Naive thymus-derived CD4-positive, alpha-beta T cell (primary cell): Measurements from ENCODE around the gene MON2. TPM values are rescaled to one million over a fixed set of nuclear protein-coding genes. Genes with fewer than 3 reads are reported as not detected.
"Not testable (repeated sequence)": the region's sequence is repeated elsewhere in the genome, so short reads cannot be mapped to it uniquely, and the experiment has no call there.

ENCODE experiments used
- ATAC-seq: fragments of 150-1000 bp; cut with Tn5 transposase; 2 replicates; pipeline ENCODE4 v1.10.0; 2021; ENCODE audit warnings: mild to moderate bottlenecking, moderate library complexity
- CTCF ChIA-PET: fragments of 350-600 bp; sonication (Branson Sonifier 250); formaldehyde crosslinking; loops from one replicate; lab custom pipeline; 2021; ENCODE audit warnings: antibody characterized with exemption; lab: Charles Lee
- POLR2A ChIA-PET: fragments of 350-600 bp; sonication (Branson Sonifier 250); formaldehyde crosslinking; loops from one replicate; lab custom pipeline; 2021; ENCODE audit warnings: antibody characterized with exemption, inconsistent platforms; lab: Charles Lee
- DNase-seq, 9 donors: peaks; one replicate each; pipeline versions ENCODE4 v3.0.0 to v3.0.0-alpha.2; 2020 to 2022; ENCODE audit warnings: mixed read lengths in 1 of 9
- H3K27ac ChIP-seq: one replicate; pipeline ENCODE4 v1.7.0; 2013; ENCODE audit warnings: mild to moderate bottlenecking, low read depth, low read length, moderate library complexity
- H3K27me3 ChIP-seq, 2 donors: one replicate each; pipeline ENCODE4 v1.7.0; 2013; ENCODE audit warnings: low read length in 2 of 2, mild to moderate bottlenecking in 2 of 2, moderate library complexity in 2 of 2; ENCODE audit not compliant: control insufficient read depth in 2 of 2, insufficient read depth in 2 of 2
- H3K36me3 ChIP-seq, 3 experiments: 1 replicate in 2 of 3; 2 replicates in 1 of 3; pipeline ENCODE4 v1.7.0; 2013; ENCODE audit warnings: low read length in 3 of 3, mild to moderate bottlenecking in 3 of 3, moderate library complexity in 1 of 3; ENCODE audit not compliant: insufficient read depth in 3 of 3, control insufficient read depth in 2 of 3
- H3K4me1 ChIP-seq, 2 donors: one replicate each; pipeline ENCODE4 v1.7.0; 2013; ENCODE audit warnings: low read length in 2 of 2, mild to moderate bottlenecking in 2 of 2, moderate library complexity in 1 of 2; ENCODE audit not compliant: control insufficient read depth in 2 of 2, insufficient read depth in 2 of 2
- H3K4me3 ChIP-seq: 2 replicates; pipeline ENCODE4 v1.7.0; 2013; ENCODE audit warnings: mild to moderate bottlenecking, low read length
- H3K9me3 ChIP-seq, 3 experiments: 1 replicate in 2 of 3; 2 replicates in 1 of 3; pipeline ENCODE4 v1.7.0; 2013; ENCODE audit warnings: low read length in 3 of 3; ENCODE audit not compliant: control insufficient read depth in 2 of 3
- H3K27ac Mint-ChIP-seq, 9 donors: one replicate each; pipeline ENCODE4 v1.8.0; 2020 to 2022; ENCODE audit warnings: mixed read lengths in 9 of 9, mild to moderate bottlenecking in 8 of 9, moderate library complexity in 5 of 9, inconsistent platforms in 2 of 9
- H3K27me3 Mint-ChIP-seq, 5 donors: one replicate each; pipeline ENCODE4 v1.8.0; 2021 to 2022; ENCODE audit warnings: mixed read lengths in 5 of 5, mild to moderate bottlenecking in 1 of 5
- H3K36me3 Mint-ChIP-seq, 5 donors: one replicate each; pipeline ENCODE4 v1.8.0; 2020 to 2022; ENCODE audit warnings: mixed read lengths in 5 of 5, mild to moderate bottlenecking in 3 of 5, inconsistent platforms in 1 of 5
- H3K4me1 Mint-ChIP-seq, 7 donors: one replicate each; pipeline ENCODE4 v1.8.0; 2020 to 2022; ENCODE audit warnings: mixed read lengths in 7 of 7, mild to moderate bottlenecking in 3 of 7, inconsistent platforms in 1 of 7
- H3K4me3 Mint-ChIP-seq, 10 donors: one replicate each; pipeline ENCODE4 v1.8.0; 2020 to 2022; ENCODE audit warnings: mild to moderate bottlenecking in 10 of 10, mixed read lengths in 10 of 10, moderate library complexity in 6 of 10, inconsistent platforms in 2 of 10
- H3K9me3 Mint-ChIP-seq, 11 donors: one replicate each; pipeline ENCODE4 v1.8.0; 2020 to 2022; ENCODE audit warnings: mixed read lengths in 11 of 11, mild to moderate bottlenecking in 4 of 11, inconsistent platforms in 1 of 11, moderate library complexity in 1 of 11
- intact Hi-C, 2 donors: fragments of 100-400 bp; cut with micrococcal nuclease; formaldehyde crosslinking; loops; one replicate each; pipeline ENCODE4 v1.15.1; 2023
- polyA plus RNA-seq, 2 donors: library from polyadenylated mRNA; unstranded; fragments of 300-500 nt; fragmentation: Illumina TruSeq; gene quantifications; one replicate each; pipeline ENCODE4 v1.2.3, GENCODE V29; 2021
- total RNA-seq, 6 experiments: library from RNA in 5 of 6; stranded (reverse) in 5 of 6; gene quantifications; 1 replicate in 5 of 6; 2 replicates in 1 of 6; pipeline ENCODE4 v1.2.3 and lab custom pipeline; 2021 to 2026

MON2 gene
- total and polyA plus RNA-seq, 7 experiments from 2014 or later: 18.2 to 96.3 (median 68.5) TPM

GRCh38 chr12:62459976-62460375 lies 6.7 kb upstream of the MON2 start:
- ATAC-seq (no peak), DNase-seq (no peak)
- Histone ChIP-seq H3K4me3 (no peak overlapping the region), H3K27me3 (peaks cover 0 to 4% of the 10 kb centered on the region in 2 donors), H3K36me3 (no peaks in the 10 kb centered on the region), H3K27ac (no peak overlapping the region), H3K4me1 (no peaks in the 10 kb centered on the region), H3K9me3 (no peaks in the 10 kb centered on the region)
- peaks cover 4 to 16% (median 11%) of the 10 kb centered on the region in 5 donors for H3K27me3 Mint-ChIP-seq
- H3K27ac Mint-ChIP-seq: no peak overlapping the region
- H3K36me3 Mint-ChIP-seq: peaks cover 3 to 11% (median 7%) of the 10 kb centered on the region in 5 donors
- POLR2A ChIA-PET: no interaction called here
- CTCF ChIA-PET: no interaction called here
- peaks cover 6 to 26% (median 15%) of the 10 kb centered on the region in 11 donors for H3K9me3 Mint-ChIP-seq
- no peak overlapping the region for H3K4me3 Mint-ChIP-seq
- intact Hi-C loops: no loop called here
- H3K4me1 Mint-ChIP-seq: no peaks in the 10 kb centered on the region

DNA sequence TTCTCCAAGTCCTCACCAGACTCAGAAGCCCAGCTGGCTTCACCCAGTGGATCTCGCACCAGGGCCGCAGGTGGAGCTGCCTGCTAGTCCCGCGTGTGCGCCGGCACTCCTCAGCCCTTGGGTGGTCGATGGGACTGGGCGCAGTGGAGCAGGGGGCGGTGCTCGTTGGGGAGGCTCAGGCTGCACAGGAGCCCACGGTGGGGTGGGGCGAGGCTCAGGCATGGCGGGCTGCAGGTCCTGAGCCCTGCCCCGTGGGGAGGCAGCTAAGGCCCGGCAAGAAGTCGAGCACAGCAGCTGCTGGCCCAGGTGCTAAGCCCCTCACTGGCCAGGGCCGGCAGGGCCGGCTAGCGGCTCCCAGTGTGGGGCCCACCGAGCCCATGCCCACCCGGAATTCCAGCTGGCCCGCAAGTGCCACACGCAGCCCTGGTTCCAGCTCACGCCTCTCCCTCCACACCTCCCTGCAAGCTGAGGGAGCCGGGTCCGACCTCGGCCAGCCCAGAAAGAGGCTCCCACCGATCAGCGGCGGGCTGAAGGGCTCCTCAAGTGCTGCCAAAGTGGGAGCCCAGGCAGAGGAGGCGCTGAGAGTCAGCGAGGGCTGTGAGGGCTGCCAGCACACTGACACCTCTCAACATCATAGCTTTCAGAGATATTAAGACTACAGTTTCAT lies 5.3 kb upstream of the MON2 start:
- H3K9me3 ChIP-seq, H3K27ac ChIP-seq, H3K4me1 ChIP-seq, H3K36me3 ChIP-seq, H3K4me3 ChIP-seq, DNase-seq, POLR2A ChIA-PET, ATAC-seq, H3K4me3 Mint-ChIP-seq, H3K27me3 ChIP-seq, intact Hi-C loops, H3K27ac Mint-ChIP-seq: not testable (repeated sequence)
- Mint-ChIP-seq H3K36me3 (peaks cover 0 to 11% (median 5%) of the 10 kb centered on the region in 5 donors), H3K4me1 (peaks cover 6 to 10% (median 7%) of the 10 kb centered on the region in 7 donors), H3K9me3 (peaks cover 3 to 22% (median 10%) of the 10 kb centered on the region in 11 donors), H3K27me3 (peaks cover 4 to 16% (median 6%) of the 10 kb centered on the region in 5 donors)
- CTCF ChIA-PET: interaction anchor here (1.2 kb wide), 1 partner anchor 23 kb away, joined by 3 read pairs; no protein-coding TSS in a partner anchor

DNA sequence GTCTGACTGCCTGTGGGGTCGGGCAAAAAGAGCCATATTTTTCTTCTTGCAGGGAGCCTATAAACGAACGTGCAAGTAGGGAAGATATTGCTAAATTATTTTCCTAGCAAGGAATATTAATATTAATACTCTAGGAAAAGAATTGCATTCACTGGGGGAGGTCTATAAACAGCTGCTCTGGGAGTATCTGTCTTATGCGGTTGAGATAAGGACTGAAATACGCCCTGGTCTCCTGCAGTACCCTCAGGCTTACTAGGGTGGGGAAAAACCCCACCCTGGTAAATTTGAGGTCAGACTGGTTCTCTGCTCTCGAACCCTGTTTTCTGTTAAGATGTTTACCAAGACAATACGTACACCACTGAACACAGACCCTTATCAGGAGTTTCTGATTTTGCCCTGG lies 3.4 kb upstream of the MON2 start:
- Mint-ChIP-seq H3K27me3 (peaks cover 4 to 16% (median 5%) of the 10 kb centered on the region in 5 donors), H3K36me3 (peaks cover 0 to 11% (median 5%) of the 10 kb centered on the region in 5 donors), H3K9me3 (peaks cover 3 to 22% (median 10%) of the 10 kb centered on the region in 11 donors), H3K4me1 (peaks cover 10 to 20% (median 14%) of the 10 kb centered on the region in 7 donors), H3K27ac (peak overlapping the region in 1 of 9 donors; percentile 66)
- H3K4me3 Mint-ChIP-seq, H3K9me3 ChIP-seq, H3K36me3 ChIP-seq, DNase-seq, H3K27ac ChIP-seq, H3K27me3 ChIP-seq, CTCF ChIA-PET, H3K4me1 ChIP-seq, ATAC-seq, intact Hi-C loops, POLR2A ChIA-PET, H3K4me3 ChIP-seq: not testable (repeated sequence)

DNA sequence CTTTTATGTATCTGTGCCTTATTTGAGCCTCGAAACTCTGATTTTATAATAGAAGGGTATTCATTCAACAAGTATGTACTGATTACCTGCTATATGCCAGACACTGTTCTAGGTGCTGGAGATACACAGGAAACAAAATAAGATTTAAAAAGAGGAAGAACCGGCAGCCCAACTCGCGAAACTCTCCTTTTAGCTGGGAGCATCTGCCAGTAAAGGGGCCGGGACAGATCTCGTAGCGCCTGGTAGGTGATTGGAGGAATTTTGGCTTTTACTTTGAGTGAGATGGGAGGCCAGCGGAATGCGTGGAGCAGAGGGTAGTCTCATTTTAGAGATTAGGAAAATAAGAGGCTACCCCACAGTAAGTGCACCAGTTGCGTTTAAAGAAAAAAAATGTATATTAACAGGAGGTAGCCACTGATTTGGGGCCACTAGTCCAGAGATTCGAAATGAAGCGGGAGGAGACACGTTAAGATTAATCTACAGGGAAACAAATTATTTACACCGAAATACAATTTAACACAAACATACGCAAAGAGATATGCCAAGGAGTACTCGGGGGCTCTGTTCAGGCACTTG lies 520 bp upstream of the MON2 start:
- Histone ChIP-seq H3K36me3 (peaks cover 0 to 8% (median 0%) of the 10 kb centered on the region in 3 experiments), H3K4me3 (peak overlapping the region; percentile 90), H3K9me3 (no peaks in the 10 kb centered on the region), H3K4me1 (peaks cover 8 to 17% of the 10 kb centered on the region in 2 donors), H3K27ac (peak overlapping the region; percentile 88), H3K27me3 (peaks cover 0 to 4% of the 10 kb centered on the region in 2 donors)
- Mint-ChIP-seq H3K9me3 (peaks cover 3 to 22% (median 9%) of the 10 kb centered on the region in 11 donors), H3K4me3 (peak overlapping the region; percentile 85 to 99 (median 94)), H3K4me1 (peaks cover 12 to 30% (median 21%) of the 10 kb centered on the region in 7 donors), H3K27me3 (peaks cover 0 to 6% (median 4%) of the 10 kb centered on the region in 5 donors), H3K36me3 (peaks cover 0 to 11% (median 5%) of the 10 kb centered on the region in 5 donors), H3K27ac (peak overlapping the region; percentile 86 to 98 (median 96))
- POLR2A ChIA-PET: interaction anchor here (0.6 to 2.5 kb wide), 7 partner anchors 9 to 350 kb away, joined by 3 to 18 read pairs (median 3); no protein-coding TSS in a partner anchor
- ATAC-seq (peak; percentile 19), DNase-seq (peak in 6 of 9 donors; percentile 23 to 32 (median 28))
- CTCF ChIA-PET: interaction anchor here (2.8 kb wide), 1 partner anchor 29 kb away, joined by 11 read pairs; no protein-coding TSS in a partner anchor
- intact Hi-C loops: loop anchor here (1.0 to 2.0 kb wide), 6 partner anchors 28 to 1757 kb away; partner anchors contain the start of genes USP15 (in 2 of the 2) and KICS2 (in 1 of the 2)

DNA sequence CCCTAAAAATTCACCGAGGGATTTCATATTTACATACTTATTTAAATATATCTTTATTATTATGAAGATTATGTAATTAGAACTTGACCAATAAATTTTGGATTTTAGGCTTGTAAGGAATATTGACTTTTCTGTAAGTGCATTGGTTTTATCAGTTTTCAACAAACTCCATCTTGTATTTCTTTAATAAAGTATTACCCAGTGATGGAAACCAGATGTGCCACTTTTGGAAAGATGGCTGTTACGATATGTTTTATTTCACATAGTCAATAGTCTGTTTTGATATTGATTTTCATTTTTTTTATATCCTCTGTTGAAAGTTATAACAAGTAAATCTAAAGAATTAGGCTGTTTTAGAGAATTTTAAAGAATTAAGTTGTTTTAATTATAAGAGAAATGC lies 1.8 kb downstream of the MON2 start:
- Mint-ChIP-seq H3K4me3 (peak overlapping the region in 9 of 10 donors; percentile 85 to 99 (median 95)), H3K27ac (peak overlapping the region in 2 of 9 donors; percentile 96 to 98), H3K36me3 (peaks cover 3 to 6% (median 5%) of the 10 kb centered on the region in 5 donors), H3K27me3 (no peaks in the 10 kb centered on the region), H3K9me3 (peaks cover 0 to 6% (median 4%) of the 10 kb centered on the region in 11 donors), H3K4me1 (peaks cover 15 to 30% (median 25%) of the 10 kb centered on the region in 7 donors)
- Histone ChIP-seq H3K27ac (no peak overlapping the region), H3K36me3 (peaks cover 0 to 8% (median 0%) of the 10 kb centered on the region in 3 experiments), H3K27me3 (peaks cover 0 to 4% of the 10 kb centered on the region in 2 donors), H3K4me3 (no peak overlapping the region), H3K9me3 (no peaks in the 10 kb centered on the region), H3K4me1 (peaks cover 8 to 17% of the 10 kb centered on the region in 2 donors)
- ATAC-seq (no peak), DNase-seq (no peak)
- intact Hi-C loops: no loop called here
- ChIA-PET POLR2A (no interaction called here), CTCF (no interaction called here)

DNA sequence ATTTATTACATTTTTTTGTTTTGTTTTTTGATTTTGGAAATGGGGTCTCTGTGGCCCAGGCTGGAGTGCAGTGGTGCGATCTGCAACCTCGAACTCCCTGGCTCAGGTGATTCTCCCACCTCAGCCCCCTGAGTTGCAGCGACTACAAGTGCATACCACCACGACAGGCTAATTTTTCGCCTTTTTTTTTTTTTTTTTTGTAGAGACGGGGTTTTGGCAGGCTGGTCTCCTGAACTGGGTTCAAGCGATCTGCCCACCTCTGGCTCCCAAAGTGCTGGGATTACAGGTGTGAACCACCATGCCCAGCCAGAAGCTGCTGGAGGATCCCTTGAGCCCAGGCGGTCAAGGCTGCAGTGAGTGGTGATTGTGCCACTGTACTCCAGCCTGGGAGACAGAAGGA lies 2.3 kb downstream of the MON2 start:
- ChIA-PET CTCF (no interaction called here), POLR2A (no interaction called here)
- Mint-ChIP-seq H3K4me3 (peak overlapping the region; percentile 18 to 97 (median 58)), H3K27me3 (no peaks in the 10 kb centered on the region), H3K36me3 (peaks cover 0 to 11% (median 5%) of the 10 kb centered on the region in 5 donors), H3K4me1 (peaks cover 18 to 34% (median 30%) of the 10 kb centered on the region in 7 donors), H3K27ac (no peak overlapping the region), H3K9me3 (peaks cover 0 to under 1% (median 0%) of the 10 kb centered on the region in 11 donors)
- no peak for ATAC-seq
- no peak for DNase-seq
- H3K9me3 ChIP-seq: no peaks in the 10 kb centered on the region
- H3K4me1 ChIP-seq: peaks cover 8 to 17% of the 10 kb centered on the region in 2 donors
- H3K27me3 ChIP-seq: peaks cover 0 to 2% of the 10 kb centered on the region in 2 donors
- H3K4me3 ChIP-seq: no peak overlapping the region
- intact Hi-C loops: no loop called here
- H3K36me3 ChIP-seq: peaks cover 0 to 8% (median 0%) of the 10 kb centered on the region in 3 experiments
- peak overlapping the region; percentile 26 for H3K27ac ChIP-seq
